ENCODE data around the gene SLCO4A1.

- TF ChIP-seq CTCF (IDR thresholded peaks at IDR 0.05): no peak
- no peak for TF ChIP-seq POLR2AphosphoS5 (IDR thresholded peaks at IDR 0.05)
- no peak for TF ChIP-seq EP300 (IDR thresholded peaks at IDR 0.05)
- no peak for TF ChIP-seq POLR2A (IDR thresholded peaks at IDR 0.05)
Observed at GRCh38 chr20:62686869-62687830, 44.8 kb downstream of the SLCO4A1 start.

Data from sigmoid colon (tissue), 4 donors.